ENCODE results near the gene TTK. TPM values are rescaled to one million over a fixed set of nuclear protein-coding genes. Genes with fewer than 3 reads are reported as not detected.

The TTK gene
- total RNA-seq, 1 donor from 2014 or later, result not detected

DNA sequence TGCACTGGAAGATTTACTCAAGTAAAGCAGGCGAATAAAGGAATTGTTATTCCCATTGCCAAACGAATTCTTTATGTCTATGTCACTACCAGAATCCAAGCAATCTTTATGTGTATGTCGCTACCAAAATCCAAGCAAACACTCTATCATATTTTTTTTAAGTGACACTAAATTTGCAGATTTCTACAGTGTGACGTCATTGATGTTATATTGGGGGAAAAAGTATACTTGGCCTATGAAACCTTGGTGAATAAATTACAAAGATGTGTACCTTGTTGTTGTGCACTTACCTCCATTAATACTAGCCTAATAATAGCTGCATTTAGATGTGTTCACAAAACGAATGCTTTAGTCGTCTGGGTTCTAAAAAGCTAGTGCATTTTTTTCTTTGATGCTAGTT, 957 bp downstream of the TTK start:
- H3K36me3 ChIP-seq, result no peaks in the 10 kb centered on the region

DNA sequence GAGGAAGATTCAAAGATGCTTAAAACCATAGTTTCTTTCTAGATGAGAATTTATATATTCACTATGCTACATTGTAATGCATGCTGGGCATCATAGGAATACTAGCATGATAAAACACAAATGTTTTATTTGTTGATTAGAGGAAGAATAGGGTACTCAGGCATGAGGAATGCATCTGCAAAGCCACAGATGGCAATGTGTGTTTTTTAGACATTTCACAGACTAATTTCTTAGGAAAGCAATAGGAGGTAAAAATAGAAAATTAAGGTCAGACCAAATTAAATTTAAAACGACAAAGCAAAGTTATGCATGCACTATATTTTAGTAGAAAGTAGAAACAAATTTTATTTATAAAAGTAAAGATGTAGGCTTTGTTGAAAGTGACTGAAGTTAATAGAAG, 2.1 kb downstream of the TTK start:
- no peak overlapping the region for H3K4me3 ChIP-seq
- DNase-seq (ENCODE audit: low spot score in 2 of 2), result no peak
- no peaks in the 10 kb centered on the region for H3K9me3 ChIP-seq
- intact Hi-C loops (cut with DNase I), result loop anchor here (10.0 kb wide), 1 partner anchor 472 kb away; the partner anchor contains the start of gene LCA5
- H3K36me3 ChIP-seq, result no peaks in the 10 kb centered on the region
- H3K4me1 ChIP-seq, result peaks cover 0 to 9% of the 10 kb centered on the region in 2 donors
- H3K27ac ChIP-seq, result no peak overlapping the region
- TF ChIP-seq CTCF (IDR thresholded peaks at IDR 0.05), result no peak
- no peaks in the 10 kb centered on the region for H3K27me3 ChIP-seq

More for the DNA sequence above, 957 bp downstream of the TTK start:
- no peaks in the 10 kb centered on the region for H3K27me3 ChIP-seq
- H3K4me1 ChIP-seq, result peaks cover 0 to 9% of the 10 kb centered on the region in 2 donors
- intact Hi-C loops (cut with DNase I), result loop anchor here (10.0 kb wide), 1 partner anchor 471 kb away; the partner anchor contains the start of gene LCA5
- H3K4me3 ChIP-seq, result no peak overlapping the region
- H3K27ac ChIP-seq, result no peak overlapping the region
- no peak for TF ChIP-seq CTCF (IDR thresholded peaks at IDR 0.05)
- H3K9me3 ChIP-seq, result no peaks in the 10 kb centered on the region
- DNase-seq (ENCODE audit: low spot score in 2 of 2), result no peak

DNA sequence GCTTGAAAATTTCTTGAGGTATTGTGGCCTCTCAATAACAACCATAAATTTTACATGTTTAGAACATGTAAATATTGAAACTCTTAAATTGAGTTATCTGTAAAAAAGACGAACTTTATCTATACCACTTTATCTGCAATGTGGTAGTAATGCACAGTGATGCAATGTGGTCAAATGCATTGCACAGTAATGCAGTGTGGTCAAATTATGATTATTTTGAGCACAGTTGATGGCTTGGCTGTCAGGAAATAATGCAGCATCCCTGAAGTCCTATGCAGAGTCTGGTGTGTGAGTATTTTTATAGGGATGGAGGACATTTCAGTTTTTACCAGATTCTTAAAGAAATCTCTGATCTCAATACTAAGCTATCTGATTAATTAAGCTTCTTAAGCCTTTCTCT, 5.1 kb downstream of the TTK start:
- Histone ChIP-seq H3K4me1 (peaks cover 0 to 6% of the 10 kb centered on the region in 2 donors), H3K36me3 (no peaks in the 10 kb centered on the region), H3K27ac (no peak overlapping the region), H3K9me3 (no peaks in the 10 kb centered on the region), H3K27me3 (no peaks in the 10 kb centered on the region), H3K4me3 (no peak overlapping the region)
- TF ChIP-seq CTCF (IDR thresholded peaks at IDR 0.05), result no peak
- intact Hi-C loops (cut with DNase I), result loop anchor here (10.0 kb wide), 1 partner anchor 475 kb away; the partner anchor contains the start of gene LCA5
- DNase-seq (ENCODE audit: low spot score in 2 of 2), result no peak

DNA sequence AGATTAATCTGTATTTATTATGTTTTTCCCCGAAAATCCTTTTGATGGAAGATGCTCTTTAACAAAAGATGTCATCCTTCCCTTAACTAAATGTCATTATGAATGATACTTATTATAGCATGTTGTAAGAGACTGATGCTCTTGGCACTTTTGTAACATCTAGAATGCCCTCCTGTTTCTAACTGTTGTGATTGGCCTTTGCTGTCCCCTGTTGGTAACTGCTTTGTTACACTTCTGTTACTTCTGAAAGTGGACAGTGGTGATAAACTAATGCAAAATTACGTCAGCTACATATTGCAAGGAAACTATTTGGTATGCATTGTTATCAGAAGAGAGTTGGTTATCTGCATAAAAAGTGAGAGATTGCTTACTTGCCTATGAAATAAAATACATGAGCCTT, 5.8 kb downstream of the TTK start:
- intact Hi-C loops (cut with DNase I), result no loop called here
- Histone ChIP-seq H3K4me3 (no peak overlapping the region), H3K9me3 (no peaks in the 10 kb centered on the region), H3K36me3 (no peaks in the 10 kb centered on the region), H3K4me1 (no peaks in the 10 kb centered on the region), H3K27me3 (no peaks in the 10 kb centered on the region), H3K27ac (no peak overlapping the region)
- TF ChIP-seq CTCF (IDR thresholded peaks at IDR 0.05), result no peak
- DNase-seq (ENCODE audit: low spot score in 2 of 2), result no peak

DNA sequence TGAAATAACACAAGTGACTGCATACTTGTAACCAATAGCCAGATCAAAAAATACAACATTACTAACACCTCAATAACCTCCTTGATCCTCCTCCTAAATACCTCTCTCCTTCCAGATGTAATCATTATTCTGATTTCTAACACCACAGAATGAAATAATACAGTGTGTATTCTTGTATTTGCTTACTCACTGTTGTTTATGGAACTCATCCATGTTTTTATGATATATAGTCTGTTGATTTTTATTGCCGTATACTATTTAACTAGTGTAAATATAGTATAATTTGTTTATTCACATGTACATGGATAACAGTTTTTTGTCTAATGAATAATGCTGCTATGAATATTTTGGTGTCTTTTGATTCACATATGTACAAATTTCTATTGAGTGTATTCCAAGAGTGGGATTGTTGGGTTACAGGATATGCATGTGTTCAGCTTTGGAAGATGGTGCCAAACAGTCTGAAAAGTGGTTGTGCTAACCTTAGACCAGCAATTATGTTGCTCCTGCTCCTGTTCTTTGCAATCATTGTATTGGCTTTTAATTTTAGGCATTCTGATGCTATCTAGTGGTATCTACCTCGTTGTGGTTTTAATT, 11.5 kb downstream of the TTK start:
- no peak for DNase-seq (ENCODE audit: low spot score in 2 of 2)
- Histone ChIP-seq H3K4me1 (no peaks in the 10 kb centered on the region), H3K9me3 (no peaks in the 10 kb centered on the region), H3K27me3 (no peaks in the 10 kb centered on the region), H3K27ac (no peak overlapping the region), H3K36me3 (no peaks in the 10 kb centered on the region), H3K4me3 (no peak overlapping the region)
- intact Hi-C loops (cut with DNase I), result no loop called here
- TF ChIP-seq CTCF (IDR thresholded peaks at IDR 0.05), result no peak
